Glutamatergic neuron (in vitro differentiated cells): Measurements from ENCODE around the gene EPB41L2. TPM values are rescaled to one million over a fixed set of nuclear protein-coding genes. Genes with fewer than 3 reads are reported as not detected.

Source experiments
- DNase-seq: peaks from one replicate; pipeline ENCODE4 v3.0.0; 2022
- H3K27ac Mint-ChIP-seq: one replicate; pipeline ENCODE4 v1.8.0; 2020; ENCODE audit warnings: mild to moderate bottlenecking, mixed read lengths, inconsistent platforms; ENCODE audit not compliant: unreplicated experiment
- H3K27me3 Mint-ChIP-seq: one replicate; pipeline ENCODE4 v1.8.0; 2020; ENCODE audit warnings: mild to moderate bottlenecking, moderate library complexity, mixed read lengths, inconsistent platforms; ENCODE audit not compliant: unreplicated experiment
- H3K36me3 Mint-ChIP-seq: one replicate; pipeline ENCODE4 v1.8.0; 2020; ENCODE audit warnings: mild to moderate bottlenecking, mixed read lengths, inconsistent platforms; ENCODE audit not compliant: unreplicated experiment
- H3K4me1 Mint-ChIP-seq: one replicate; pipeline ENCODE4 v1.8.0; 2020; ENCODE audit warnings: mild to moderate bottlenecking, low read depth, mixed read lengths, inconsistent platforms; ENCODE audit not compliant: unreplicated experiment
- H3K4me3 Mint-ChIP-seq: one replicate; pipeline ENCODE4 v1.8.0; 2020; ENCODE audit warnings: mild to moderate bottlenecking, mixed read lengths, inconsistent platforms; ENCODE audit not compliant: unreplicated experiment
- H3K9me3 Mint-ChIP-seq: one replicate; pipeline ENCODE4 v1.8.0; 2020; ENCODE audit warnings: mild to moderate bottlenecking, moderate library complexity, mixed read lengths, inconsistent platforms; ENCODE audit not compliant: unreplicated experiment
- CTCF ChIP-seq: fragments of 200-600 bp; sonication (generic); IDR thresholded peaks from one replicate; pipeline ENCODE4 v1.5.0; 2021; ENCODE audit not compliant: partially characterized antibody, unreplicated experiment
- total RNA-seq: library from RNA; stranded (reverse); fragmentation: NEBNext Ultra II Directional; extraction: Animal tissue kit (Norgen Biotek cat#: 25700); gene quantifications from one replicate; pipeline ENCODE4 v1.2.1, GENCODE V29; 2021; ENCODE audit not compliant: unreplicated experiment

Gene EPB41L2
- total RNA-seq, 1 donor from 2014 or later, result 36.2 TPM

- Mint-ChIP-seq H3K4me3 (no peak overlapping the region), H3K27me3 (no peaks in the 10 kb centered on the region), H3K4me1 (peaks cover 2% of the 10 kb centered on the region), H3K9me3 (no peaks in the 10 kb centered on the region), H3K27ac (no peak overlapping the region), H3K36me3 (no peaks in the 10 kb centered on the region)
- no peak for TF ChIP-seq CTCF
- no peak for DNase-seq
These were observed 154.1 kb downstream of the EPB41L2 start for GRCh38 chr6:130908958-130909357.

- no peak for DNase-seq
- no peak overlapping the region for H3K4me3 Mint-ChIP-seq
- no peaks in the 10 kb centered on the region for H3K27me3 Mint-ChIP-seq
- no peak overlapping the region for H3K27ac Mint-ChIP-seq
- H3K36me3 Mint-ChIP-seq, result no peaks in the 10 kb centered on the region
- H3K9me3 Mint-ChIP-seq, result no peaks in the 10 kb centered on the region
- TF ChIP-seq CTCF, result no peak
- H3K4me1 Mint-ChIP-seq, result peaks cover 2% of the 10 kb centered on the region
These were observed 154.9 kb downstream of the EPB41L2 start for GRCh38 chr6:130908188-130908587.

- Mint-ChIP-seq H3K4me1 (peaks cover 2% of the 10 kb centered on the region), H3K27ac (no peak overlapping the region), H3K36me3 (no peaks in the 10 kb centered on the region), H3K27me3 (no peaks in the 10 kb centered on the region), H3K4me3 (no peak overlapping the region), H3K9me3 (no peaks in the 10 kb centered on the region)
- DNase-seq, result no peak
- TF ChIP-seq CTCF, result no peak
These were observed 155.4 kb downstream of the EPB41L2 start for GRCh38 chr6:130907687-130908086.

GRCh38 chr6:130906736-130907381 lies 156.2 kb downstream of the EPB41L2 start:
- no peak overlapping the region for H3K27ac Mint-ChIP-seq
- H3K4me1 Mint-ChIP-seq, result no peaks in the 10 kb centered on the region
- TF ChIP-seq CTCF, result no peak

GRCh38 chr6:130903602-130904001 lies 159.4 kb downstream of the EPB41L2 start:
- TF ChIP-seq CTCF, result no peak
- no peaks in the 10 kb centered on the region for H3K36me3 Mint-ChIP-seq
- H3K4me3 Mint-ChIP-seq, result no peak overlapping the region
- H3K9me3 Mint-ChIP-seq, result no peaks in the 10 kb centered on the region
- H3K27ac Mint-ChIP-seq, result no peak overlapping the region
- no peaks in the 10 kb centered on the region for H3K4me1 Mint-ChIP-seq
- no peaks in the 10 kb centered on the region for H3K27me3 Mint-ChIP-seq
- no peak for DNase-seq

More at GRCh38 chr6:130906736-130907381, 156.2 kb downstream of the EPB41L2 start:
- Mint-ChIP-seq H3K36me3 (no peaks in the 10 kb centered on the region), H3K9me3 (no peaks in the 10 kb centered on the region), H3K27me3 (no peaks in the 10 kb centered on the region), H3K4me3 (no peak overlapping the region)
- DNase-seq, result no peak
